ENCODE results near the gene COL6A1. TPM values are rescaled to one million over a fixed set of nuclear protein-coding genes. Genes with fewer than 3 reads are reported as not detected.
A peak's percentile ranks its signal among the peaks of the same experiment; 100 is the strongest.

Gene COL6A1
- total RNA-seq, 4 donors from 2014 or later, result 94.9 to 265 (median 133) TPM

GRCh38 chr21:45954261-45954660 lies 27.3 kb upstream of the COL6A1 start:
- H3K4me3 ChIP-seq (ENCODE audit: low read depth, poor library complexity, severe bottlenecking), result no peak overlapping the region
- no peak for TF ChIP-seq POLR2A (IDR thresholded peaks at IDR 0.05)
- no peak for TF ChIP-seq CTCF (IDR thresholded peaks at IDR 0.05)
- intact Hi-C loops (cut with DNase I; ENCODE audit: low total_unique reads), result no loop called here
- DNase-seq (ENCODE audit: low spot score in 2 of 2), result no peak
- WGBS, 2 donors, result 27 to 31% methylated on average over 12 of the region's 12 CpGs

GRCh38 chr21:45954921-45955320 lies 26.6 kb upstream of the COL6A1 start:
- intact Hi-C loops (cut with DNase I; ENCODE audit: low total_unique reads), result no loop called here
- no peak overlapping the region for H3K4me3 ChIP-seq (ENCODE audit: low read depth, poor library complexity, severe bottlenecking)
- no peak for DNase-seq (ENCODE audit: low spot score in 2 of 2)
- 86 to 89% methylated on average over 6 of the region's 6 CpGs for WGBS, 2 donors
- TF ChIP-seq POLR2A (IDR thresholded peaks at IDR 0.05) (no peak), CTCF (IDR thresholded peaks at IDR 0.05) (no peak)

GRCh38 chr21:45957551-45957950 lies 24.0 kb upstream of the COL6A1 start:
- TF ChIP-seq CTCF (IDR thresholded peaks at IDR 0.05), result no peak
- TF ChIP-seq POLR2A (IDR thresholded peaks at IDR 0.05), result no peak
- 49 to 53% methylated on average over 4 of the region's 4 CpGs for WGBS, 2 donors
- DNase-seq (ENCODE audit: low spot score in 2 of 2), result no peak
- no peak overlapping the region for H3K4me3 ChIP-seq (ENCODE audit: low read depth, poor library complexity, severe bottlenecking)
- intact Hi-C loops (cut with DNase I; ENCODE audit: low total_unique reads), result no loop called here

- peak; percentile 71 to 93 for DNase-seq (ENCODE audit: low spot score in 2 of 2)
- TF ChIP-seq CTCF (IDR thresholded peaks at IDR 0.05) (no peak), POLR2A (IDR thresholded peaks at IDR 0.05) (no peak)
- intact Hi-C loops (cut with DNase I; ENCODE audit: low total_unique reads), result no loop called here
- 8 to 10% methylated on average over 7 of the region's 7 CpGs for whole genome bisulfite sequencing, 2 donors
- H3K4me3 ChIP-seq (ENCODE audit: low read depth, poor library complexity, severe bottlenecking), result no peak overlapping the region
Observed at GRCh38 chr21:45957981-45958600, 23.5 kb upstream of the COL6A1 start.

GRCh38 chr21:45959182-45959581 lies 22.4 kb upstream of the COL6A1 start:
- TF ChIP-seq CTCF (IDR thresholded peaks at IDR 0.05), result no peak
- TF ChIP-seq POLR2A (IDR thresholded peaks at IDR 0.05), result no peak
- no peak overlapping the region for H3K4me3 ChIP-seq (ENCODE audit: low read depth, poor library complexity, severe bottlenecking)
- WGBS, 2 donors, result 67 to 70% methylated on average over 5 of the region's 5 CpGs
- intact Hi-C loops (cut with DNase I; ENCODE audit: low total_unique reads), result no loop called here
- no peak for DNase-seq (ENCODE audit: low spot score in 2 of 2)
